Esophagus muscularis mucosa (tissue), 4 donors: ENCODE results near the gene A1BG. TPM values are rescaled to one million over a fixed set of nuclear protein-coding genes. Genes with fewer than 3 reads are reported as not detected.
A peak's percentile ranks its signal among the peaks of the same experiment; 100 is the strongest.

ENCODE experiments used
- DNase-seq: peaks from one replicate; pipeline ENCODE4 v3.0.0-alpha.2; 2017; ENCODE audit errors: extremely low spot score
- H3K27ac ChIP-seq, 4 donors: fragments of 200-600 bp; sonication (generic); replicated peaks in 1 of 4; 1 replicate in 3 of 4; 2 replicates in 1 of 4; pipeline ENCODE4 v1.5.1; 2016 to 2019; ENCODE audit warnings: mild to moderate bottlenecking in 1 of 4
- H3K27me3 ChIP-seq, 4 donors: fragments of 200-600 bp; sonication (generic); one replicate each; pipeline versions ENCODE4 v1.5.1 to v1.6.0; 2016 to 2019
- H3K36me3 ChIP-seq, 4 donors: fragments of 200-600 bp; sonication (generic); one replicate each; pipeline ENCODE4 v1.5.1; 2016 to 2019
- H3K4me1 ChIP-seq, 4 donors: fragments of 200-600 bp; sonication (generic); one replicate each; pipeline ENCODE4 v1.5.1; 2016 to 2019
- H3K4me3 ChIP-seq, 4 donors: fragments of 200-600 bp; sonication (generic); 1 replicate in 2 of 4; 2 replicates in 2 of 4; pipeline ENCODE4 v1.5.1; 2016 to 2019; ENCODE audit warnings: mild to moderate bottlenecking in 4 of 4, moderate library complexity in 1 of 4
- H3K9me3 ChIP-seq, 4 donors: fragments of 200-600 bp; sonication (generic); 1 replicate in 3 of 4; 2 replicates in 1 of 4; pipeline ENCODE4 v1.5.1; 2016 to 2019
- CTCF ChIP-seq, 3 experiments: fragments of 200-600 bp in 2 of 3; fragments of 450-650 bp in 1 of 3; sonication (generic) in 2 of 3; IDR thresholded peaks; one replicate each; pipeline ENCODE4 v1.5.1; 2017 to 2019; ENCODE audit warnings: antibody characterized with exemption in 3 of 3, mild to moderate bottlenecking in 2 of 3, moderate library complexity in 1 of 3
- EP300 ChIP-seq: sonication (generic); formaldehyde crosslinking; IDR thresholded peaks from one replicate; pipeline ENCODE4 v1.6.1; 2017; ENCODE audit warnings: antibody characterized with exemption
- POLR2A ChIP-seq: fragments of 450-650 bp; IDR thresholded peaks from one replicate; pipeline ENCODE4 v1.6.1; 2017; ENCODE audit warnings: antibody characterized with exemption, moderate library complexity, mild to moderate bottlenecking, low read depth
- POLR2AphosphoS5 ChIP-seq, 2 donors: sonication (generic); formaldehyde crosslinking; IDR thresholded peaks; one replicate each; pipeline ENCODE4 v1.6.1; 2017; ENCODE audit warnings: antibody characterized with exemption in 2 of 2
- WGBS: methylation state at CpG from one replicate; pipeline ENCODE4 v1.1.5; 2018; 5-methylcytosine and 5-hydroxymethylcytosine counted together
- intact Hi-C: fragments of 100-400 bp; cut with DNase I; formaldehyde crosslinking; loops from one replicate; pipeline ENCODE4 v1.15.1; 2023
- total RNA-seq, 4 donors: library from RNA; depleted of rRNA; stranded (reverse); fragments of >200 nt; gene quantifications; one replicate each; pipeline versions ENCODE4 v1.1.0 to v1.2.1, GENCODE V29; 2016

A1BG gene, protein sequence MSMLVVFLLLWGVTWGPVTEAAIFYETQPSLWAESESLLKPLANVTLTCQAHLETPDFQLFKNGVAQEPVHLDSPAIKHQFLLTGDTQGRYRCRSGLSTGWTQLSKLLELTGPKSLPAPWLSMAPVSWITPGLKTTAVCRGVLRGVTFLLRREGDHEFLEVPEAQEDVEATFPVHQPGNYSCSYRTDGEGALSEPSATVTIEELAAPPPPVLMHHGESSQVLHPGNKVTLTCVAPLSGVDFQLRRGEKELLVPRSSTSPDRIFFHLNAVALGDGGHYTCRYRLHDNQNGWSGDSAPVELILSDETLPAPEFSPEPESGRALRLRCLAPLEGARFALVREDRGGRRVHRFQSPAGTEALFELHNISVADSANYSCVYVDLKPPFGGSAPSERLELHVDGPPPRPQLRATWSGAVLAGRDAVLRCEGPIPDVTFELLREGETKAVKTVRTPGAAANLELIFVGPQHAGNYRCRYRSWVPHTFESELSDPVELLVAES
- 10 to 100 TPM in 2 of 4 donors, 1 to 10 TPM in 1, under 1 TPM in 1; 0.83 to 12.1 (median 9.5) TPM for total RNA-seq

DNA sequence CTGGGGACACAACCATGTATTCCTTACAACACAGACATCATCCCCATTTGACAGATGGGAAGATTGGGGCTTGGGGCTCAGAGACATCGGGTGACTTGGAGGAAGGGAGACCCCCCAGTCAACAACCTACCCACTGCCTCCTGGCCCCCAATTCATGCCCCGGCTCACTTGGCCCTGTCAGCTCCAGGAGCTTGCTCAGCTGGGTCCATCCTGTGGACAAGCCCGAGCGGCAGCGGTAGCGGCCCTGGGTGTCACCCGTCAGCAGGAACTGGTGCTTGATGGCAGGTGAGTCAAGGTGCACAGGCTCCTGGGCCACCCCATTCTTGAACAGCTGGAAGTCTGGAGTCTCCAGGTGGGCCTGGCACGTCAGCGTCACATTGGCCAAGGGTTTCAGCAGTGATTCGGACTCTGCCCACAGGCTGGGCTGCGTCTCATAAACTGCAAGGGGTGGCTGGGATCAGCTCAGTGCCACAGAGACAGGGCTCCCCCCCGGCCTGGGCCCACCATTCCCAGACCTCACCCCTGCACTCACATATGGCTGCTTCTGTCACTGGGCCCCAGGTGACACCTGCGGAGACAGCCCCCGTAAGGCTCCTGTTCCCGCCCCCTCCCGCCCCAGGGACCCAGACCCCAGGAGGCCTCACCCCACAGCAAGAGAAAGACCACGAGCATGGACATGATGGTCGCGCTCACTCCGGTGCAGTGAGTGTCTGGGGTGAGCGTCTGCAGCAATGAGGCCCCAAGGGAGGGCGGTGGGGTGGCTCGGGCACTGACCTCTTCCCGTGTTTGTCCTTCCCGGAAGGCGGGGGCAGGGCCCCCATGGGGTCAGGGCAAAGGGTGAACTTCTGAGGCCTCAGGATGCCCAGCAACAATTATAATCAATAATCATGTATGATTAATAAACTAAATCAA is at the start of gene A1BG:
Gene A1BG (minus strand): TSS at position 733 of the 912 bp plus-strand sequence. CDS start 55 bp downstream, at position 678.
- peaks cover 23 to 43% (median 34%) of the 10 kb centered on the region in 4 donors for H3K4me1 ChIP-seq
- 81% methylated on average over 19 of the region's 26 CpGs for WGBS
- intact Hi-C loops, result no loop called here
- TF ChIP-seq CTCF (IDR thresholded peaks at IDR 0.05), result no peak
- TF ChIP-seq POLR2A, result no peak
- TF ChIP-seq EP300, result no peak
- no peak for TF ChIP-seq POLR2AphosphoS5 (IDR thresholded peaks at IDR 0.05)
- H3K36me3 ChIP-seq, result peaks cover 0 to 6% (median 0%) of the 10 kb centered on the region in 4 donors
- no peak within 1 kb of the TSS for H3K27ac ChIP-seq
- no peaks in the 10 kb centered on the region for H3K9me3 ChIP-seq
- no peak for DNase-seq
- peaks cover 0 to 99% (median 43%) of the 10 kb centered on the region in 4 donors for H3K27me3 ChIP-seq
- H3K4me3 ChIP-seq, result no peak within 1 kb of the TSS

GRCh38 chr19:58401840-58402421 is 48.6 kb upstream of the A1BG start:
- intact Hi-C loops, result loop anchor here (5.0 kb wide), 1 partner anchor 35 kb away; no protein-coding TSS in a partner anchor

DNA sequence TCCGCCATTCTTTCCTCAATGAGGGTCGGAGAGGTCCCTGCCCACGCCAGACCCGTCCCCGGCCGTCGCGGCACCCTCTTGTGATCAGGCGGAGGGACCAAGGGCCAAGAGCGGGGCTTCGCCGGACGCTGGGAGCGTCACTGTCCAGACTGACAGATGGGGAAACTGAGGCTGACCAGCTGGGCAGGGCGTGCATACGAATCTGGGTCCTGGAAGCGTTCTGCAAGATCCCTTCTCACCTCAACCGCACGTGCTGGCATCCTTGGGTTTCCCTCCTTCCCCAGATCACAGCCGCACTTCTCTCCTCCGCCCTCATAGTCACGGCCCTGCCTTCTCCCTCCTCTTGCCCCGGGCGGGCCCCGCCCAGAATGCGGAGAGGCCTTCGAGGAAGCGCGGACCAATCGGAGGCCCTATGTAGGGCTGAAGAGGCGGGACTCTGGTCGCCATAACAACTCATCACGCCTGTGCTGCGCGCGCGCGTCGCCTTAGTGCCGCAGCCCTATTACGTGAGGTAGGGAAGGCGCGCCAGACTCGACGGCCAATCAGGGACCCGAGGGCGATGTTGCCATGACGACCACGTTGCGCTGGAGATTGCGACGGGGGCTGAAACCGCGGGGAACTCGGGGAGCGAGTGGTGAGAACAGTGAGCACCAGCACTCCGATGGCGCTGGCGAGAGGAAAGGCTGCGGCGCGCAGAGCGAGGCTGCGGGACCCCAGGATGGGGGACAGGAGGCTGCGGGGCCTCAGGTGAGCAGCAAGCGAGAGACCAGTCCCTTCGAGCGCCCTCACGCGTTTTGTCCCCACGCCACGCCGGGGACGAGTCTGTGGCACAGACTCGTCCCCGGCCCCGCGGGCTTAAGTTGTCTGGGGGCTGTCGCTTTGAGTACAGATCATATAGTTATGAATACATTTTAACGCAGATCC is 47.9 kb upstream of the A1BG start:
- H3K27ac ChIP-seq, result peak overlapping the region; percentile 70 to 81 (median 70)
- H3K36me3 ChIP-seq, result no peaks in the 10 kb centered on the region
- WGBS, result under 1% methylated on average over 50 of the region's 80 CpGs
- intact Hi-C loops, result loop anchor here (5.0 kb wide), 1 partner anchor 36 kb away; no protein-coding TSS in a partner anchor
- H3K4me1 ChIP-seq, result peaks cover 14 to 32% (median 27%) of the 10 kb centered on the region in 4 donors
- peak; percentile 100 for DNase-seq
- no peaks in the 10 kb centered on the region for H3K9me3 ChIP-seq
- peak overlapping the region; percentile 60 to 67 (median 65) for H3K4me3 ChIP-seq
- peaks cover 0 to 18% (median 8%) of the 10 kb centered on the region in 4 donors for H3K27me3 ChIP-seq
- TF ChIP-seq EP300, result no peak
- TF ChIP-seq CTCF (IDR thresholded peaks at IDR 0.05), result peak in 1 of 3 experiments; percentile 17
- peak; percentile 82 to 90 for TF ChIP-seq POLR2AphosphoS5 (IDR thresholded peaks at IDR 0.05)

More at GRCh38 chr19:58401840-58402421, 48.6 kb upstream of the A1BG start:
- Histone ChIP-seq H3K9me3 (no peaks in the 10 kb centered on the region), H3K27me3 (peaks cover 0 to 12% (median 4%) of the 10 kb centered on the region in 4 donors), H3K4me1 (peaks cover 14 to 27% (median 23%) of the 10 kb centered on the region in 4 donors), H3K27ac (peak overlapping the region; percentile 70 to 81 (median 70)), H3K36me3 (no peaks in the 10 kb centered on the region), H3K4me3 (peak overlapping the region; percentile 60 to 67 (median 65))
- no peak for DNase-seq
- 28% methylated on average over 23 of the region's 23 CpGs for WGBS
- TF ChIP-seq POLR2A (no peak), EP300 (no peak), POLR2AphosphoS5 (IDR thresholded peaks at IDR 0.05) (no peak), CTCF (IDR thresholded peaks at IDR 0.05) (no peak)
